ENCODE measurements around the gene SPATA16. TPM values are rescaled to one million over a fixed set of nuclear protein-coding genes. Genes with fewer than 3 reads are reported as not detected.

The SPATA16 gene
- total RNA-seq, 1 donor from 2014 or later: not detected

- DNase-seq (ENCODE audit: low spot score): peak; percentile 78
- intact Hi-C loops (cut with DNase I): loop anchor here (5.0 kb wide), 1 partner anchor 40 kb away; no protein-coding TSS in a partner anchor
These were observed 284.0 kb downstream of the SPATA16 start for GRCh38 chr3:172856795-172857742.

- intact Hi-C loops (cut with DNase I): loop anchor here (5.0 kb wide), 1 partner anchor 38 kb away; no protein-coding TSS in a partner anchor
- DNase-seq (ENCODE audit: low spot score): no peak
These were observed 286.0 kb downstream of the SPATA16 start for GRCh38 chr3:172855037-172855436.

GRCh38 chr3:172853921-172854666 is 286.9 kb downstream of the SPATA16 start:
- intact Hi-C loops (cut with DNase I): no loop called here
- no peak for DNase-seq (ENCODE audit: low spot score)

GRCh38 chr3:172853005-172853404 is 288.0 kb downstream of the SPATA16 start:
- intact Hi-C loops (cut with DNase I): no loop called here
- no peak for DNase-seq (ENCODE audit: low spot score)

- intact Hi-C loops (cut with DNase I): no loop called here
- no peak for DNase-seq (ENCODE audit: low spot score)
These were observed 292.1 kb downstream of the SPATA16 start for GRCh38 chr3:172848910-172849309.

- no peak for DNase-seq (ENCODE audit: low spot score)
- intact Hi-C loops (cut with DNase I): no loop called here
These were observed 293.7 kb downstream of the SPATA16 start for GRCh38 chr3:172847292-172847691.

GRCh38 chr3:172846706-172847105 is 294.3 kb downstream of the SPATA16 start:
- intact Hi-C loops (cut with DNase I): no loop called here

GRCh38 chr3:172846103-172846561 is 294.9 kb downstream of the SPATA16 start:
- intact Hi-C loops (cut with DNase I): no loop called here
- DNase-seq (ENCODE audit: low spot score): no peak

More at GRCh38 chr3:172846706-172847105, 294.3 kb downstream of the SPATA16 start:
- no peak for DNase-seq (ENCODE audit: low spot score)

- intact Hi-C loops (cut with DNase I): no loop called here
These were observed 296.6 kb downstream of the SPATA16 start for GRCh38 chr3:172844428-172844827.

GRCh38 chr3:172840913-172841312 is 300.1 kb downstream of the SPATA16 start:
- DNase-seq (ENCODE audit: low spot score): no peak
- intact Hi-C loops (cut with DNase I): no loop called here

More at GRCh38 chr3:172844428-172844827, 296.6 kb downstream of the SPATA16 start:
- no peak for DNase-seq (ENCODE audit: low spot score)

- DNase-seq (ENCODE audit: low spot score): no peak
- intact Hi-C loops (cut with DNase I): no loop called here
These were observed 300.6 kb downstream of the SPATA16 start for GRCh38 chr3:172840463-172840862.

- DNase-seq (ENCODE audit: low spot score): no peak
- intact Hi-C loops (cut with DNase I): loop anchor here (10.0 kb wide), 1 partner anchor 145 kb away; no protein-coding TSS in a partner anchor
These were observed 301.4 kb downstream of the SPATA16 start for GRCh38 chr3:172839679-172840078.
